Stimulated activated effector memory CD8-positive, alpha-beta T cell treated with anti-CD3 and anti-CD28 coated beads, Interleukin-12 subunit alpha, Interleukin-12 subunit beta, amount 100 ng/mL, for 72 hours (primary cell): ENCODE data around the gene C5orf22.
"Not testable (repeated sequence)": the region's sequence is repeated elsewhere in the genome, so short reads cannot be mapped to it uniquely, and the experiment has no call there.

Experiments used
- ATAC-seq: fragments of 150-1000 bp; cut with Tn5 transposase; 2 replicates; pipeline ENCODE4 v1.10.0; 2021
- DNase-seq, 2 donors: peaks; one replicate each; pipeline ENCODE4 v3.0.0; 2021 to 2022; ENCODE audit warnings: low spot score in 2 of 2
- H3K27ac Mint-ChIP-seq: one replicate; pipeline ENCODE4 v1.8.0; 2022; ENCODE audit warnings: mild to moderate bottlenecking, mixed read lengths
- H3K36me3 Mint-ChIP-seq: one replicate; pipeline ENCODE4 v1.8.0; 2022; ENCODE audit warnings: mild to moderate bottlenecking, mixed read lengths
- H3K4me1 Mint-ChIP-seq: one replicate; pipeline ENCODE4 v1.8.0; 2022; ENCODE audit warnings: mixed read lengths
- H3K4me3 Mint-ChIP-seq: one replicate; pipeline ENCODE4 v1.8.0; 2022; ENCODE audit warnings: mild to moderate bottlenecking, mixed read lengths
- H3K9me3 Mint-ChIP-seq: one replicate; pipeline ENCODE4 v1.8.0; 2022; ENCODE audit warnings: mixed read lengths

Gene C5orf22

GRCh38 chr5:31573494-31574142, 41.5 kb downstream of the C5orf22 start:
- ATAC-seq, result no peak
- H3K9me3 Mint-ChIP-seq, result no peaks in the 10 kb centered on the region
- no peak overlapping the region for H3K27ac Mint-ChIP-seq

DNA sequence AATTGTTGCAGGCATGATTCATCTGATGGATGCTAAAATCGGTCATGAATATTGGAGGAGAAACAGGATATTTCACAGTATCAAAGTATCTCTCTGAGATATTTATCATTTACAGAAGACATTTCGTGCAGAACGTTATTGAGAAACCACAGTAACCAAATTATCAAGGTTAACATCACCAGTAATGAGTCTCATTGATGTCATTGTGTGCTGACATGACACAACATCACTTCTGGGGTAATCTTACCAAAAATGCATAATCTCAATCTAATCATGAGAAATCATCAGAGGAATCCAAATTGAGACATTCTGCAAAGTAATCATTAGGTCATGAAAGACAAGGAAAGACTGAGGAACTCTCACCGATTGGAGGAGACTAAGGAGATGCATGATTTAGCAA, 42.7 kb downstream of the C5orf22 start:
- Mint-ChIP-seq H3K4me1 (no peaks in the 10 kb centered on the region), H3K4me3 (no peak overlapping the region), H3K27ac (no peak overlapping the region), H3K9me3 (no peaks in the 10 kb centered on the region), H3K36me3 (no peaks in the 10 kb centered on the region)
- no peak for DNase-seq
- ATAC-seq, result no peak

More at GRCh38 chr5:31573494-31574142, 41.5 kb downstream of the C5orf22 start:
- H3K36me3 Mint-ChIP-seq, result no peaks in the 10 kb centered on the region
- no peaks in the 10 kb centered on the region for H3K4me1 Mint-ChIP-seq
- H3K4me3 Mint-ChIP-seq, result no peak overlapping the region
- DNase-seq, result no peak

DNA sequence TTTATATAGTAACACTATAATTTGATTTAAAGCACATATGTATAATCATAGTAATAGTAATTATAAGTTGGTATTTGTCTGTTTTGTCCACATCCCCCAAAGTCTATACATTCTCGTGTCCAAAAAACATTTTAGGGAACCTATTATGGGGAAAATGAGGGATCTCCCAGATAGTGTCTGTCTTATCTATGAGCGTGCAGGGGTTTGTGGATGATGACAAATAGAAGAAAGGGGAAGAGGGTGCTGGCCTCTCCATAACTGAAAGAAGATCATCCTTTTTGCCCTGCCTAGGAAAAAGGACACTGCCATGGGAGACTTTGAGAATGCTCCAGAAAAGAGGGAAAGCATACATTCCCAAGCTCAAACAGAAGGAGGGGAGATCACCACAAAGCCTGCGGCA, 45.3 kb downstream of the C5orf22 start:
- Mint-ChIP-seq H3K36me3 (no peaks in the 10 kb centered on the region), H3K27ac (no peak overlapping the region), H3K9me3 (no peaks in the 10 kb centered on the region), H3K4me1 (no peaks in the 10 kb centered on the region), H3K4me3 (no peak overlapping the region)
- ATAC-seq (no peak), DNase-seq (no peak)

GRCh38 chr5:31579558-31579957, 47.5 kb downstream of the C5orf22 start:
- no peak for DNase-seq
- Mint-ChIP-seq H3K36me3 (no peaks in the 10 kb centered on the region), H3K4me1 (no peaks in the 10 kb centered on the region), H3K4me3 (no peak overlapping the region), H3K27ac (no peak overlapping the region), H3K9me3 (no peaks in the 10 kb centered on the region)
- no peak for ATAC-seq

GRCh38 chr5:31581498-31582099, 49.5 kb downstream of the C5orf22 start:
- DNase-seq, result no peak
- H3K4me3 Mint-ChIP-seq, result no peak overlapping the region
- no peak for ATAC-seq
- H3K27ac Mint-ChIP-seq, result no peak overlapping the region
- no peaks in the 10 kb centered on the region for H3K36me3 Mint-ChIP-seq
- no peaks in the 10 kb centered on the region for H3K9me3 Mint-ChIP-seq
- H3K4me1 Mint-ChIP-seq, result no peaks in the 10 kb centered on the region

GRCh38 chr5:31583129-31583528, 51.0 kb downstream of the C5orf22 start:
- Mint-ChIP-seq H3K4me3 (no peak overlapping the region), H3K9me3 (no peaks in the 10 kb centered on the region), H3K27ac (no peak overlapping the region), H3K36me3 (no peaks in the 10 kb centered on the region), H3K4me1 (no peaks in the 10 kb centered on the region)
- DNase-seq, result no peak
- ATAC-seq, result no peak

GRCh38 chr5:31585166-31585894, 53.2 kb downstream of the C5orf22 start:
- H3K27ac Mint-ChIP-seq, result no peak overlapping the region
- H3K36me3 Mint-ChIP-seq, result no peaks in the 10 kb centered on the region
- no peak for ATAC-seq
- H3K9me3 Mint-ChIP-seq, result no peaks in the 10 kb centered on the region
- H3K4me1 Mint-ChIP-seq, result no peaks in the 10 kb centered on the region
- H3K4me3 Mint-ChIP-seq, result no peak overlapping the region
- DNase-seq, result no peak

DNA sequence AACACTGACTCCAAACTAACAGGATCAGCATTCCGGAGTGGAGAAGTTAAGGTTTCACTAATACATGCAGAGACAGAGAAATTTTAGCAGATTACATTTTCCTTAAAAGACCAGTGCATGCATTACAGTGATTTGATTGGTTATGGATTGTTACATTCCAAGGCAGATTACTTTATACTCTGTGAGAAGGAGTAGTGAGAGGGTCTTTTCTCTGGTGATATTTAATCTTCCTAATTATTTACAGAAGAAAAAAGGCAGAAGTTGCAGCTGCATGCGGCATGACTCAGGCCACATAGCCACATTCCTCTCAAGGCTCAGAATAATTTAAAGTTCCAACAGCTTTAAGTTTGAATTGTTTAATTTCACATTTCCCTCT, 53.8 kb downstream of the C5orf22 start:
- Mint-ChIP-seq H3K27ac (no peak overlapping the region), H3K4me3 (no peak overlapping the region), H3K4me1 (no peaks in the 10 kb centered on the region), H3K9me3 (no peaks in the 10 kb centered on the region), H3K36me3 (no peaks in the 10 kb centered on the region)
- ATAC-seq (no peak), DNase-seq (no peak)

DNA sequence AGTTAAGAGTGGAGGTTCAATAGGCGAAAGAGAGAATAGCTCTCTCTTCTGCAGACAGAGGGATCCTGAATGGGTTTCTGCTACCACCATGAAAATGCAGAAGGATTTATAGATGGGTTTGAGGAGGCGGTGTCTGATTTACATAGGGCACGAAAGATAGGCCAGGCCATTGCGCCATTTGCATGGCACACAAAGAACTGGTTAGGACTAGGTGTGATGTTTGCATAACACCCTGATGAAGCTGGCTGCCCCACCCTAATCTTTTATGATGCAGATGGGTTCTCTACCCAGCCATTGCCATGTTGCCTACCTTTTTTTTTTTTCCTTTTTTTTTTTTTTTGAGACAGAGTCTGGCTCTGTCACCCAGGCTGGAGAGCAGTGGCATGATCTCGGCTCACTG, 55.4 kb downstream of the C5orf22 start:
- no peaks in the 10 kb centered on the region for H3K36me3 Mint-ChIP-seq
- H3K27ac Mint-ChIP-seq, result no peak overlapping the region
- no peaks in the 10 kb centered on the region for H3K4me1 Mint-ChIP-seq
- DNase-seq, result no peak
- no peak for ATAC-seq
- H3K4me3 Mint-ChIP-seq, result no peak overlapping the region
- no peaks in the 10 kb centered on the region for H3K9me3 Mint-ChIP-seq

GRCh38 chr5:31593665-31594064, 61.6 kb downstream of the C5orf22 start:
- no peaks in the 10 kb centered on the region for H3K36me3 Mint-ChIP-seq
- DNase-seq, result no peak
- no peak overlapping the region for H3K27ac Mint-ChIP-seq
- no peaks in the 10 kb centered on the region for H3K4me1 Mint-ChIP-seq
- no peak for ATAC-seq
- H3K4me3 Mint-ChIP-seq, result no peak overlapping the region
- H3K9me3 Mint-ChIP-seq, result no peaks in the 10 kb centered on the region

- DNase-seq (no peak), ATAC-seq (no peak)
- Mint-ChIP-seq H3K36me3 (no peaks in the 10 kb centered on the region), H3K4me1 (no peaks in the 10 kb centered on the region), H3K4me3 (no peak overlapping the region), H3K9me3 (no peaks in the 10 kb centered on the region), H3K27ac (no peak overlapping the region)
Measured at GRCh38 chr5:31596354-31596753, 64.3 kb downstream of the C5orf22 start.

- no peaks in the 10 kb centered on the region for H3K4me1 Mint-ChIP-seq
- H3K36me3 Mint-ChIP-seq, result no peaks in the 10 kb centered on the region
- H3K4me3 Mint-ChIP-seq, result no peak overlapping the region
- no peak for ATAC-seq
- H3K27ac Mint-ChIP-seq, result no peak overlapping the region
- H3K9me3 Mint-ChIP-seq, result no peaks in the 10 kb centered on the region
- DNase-seq, result no peak
Measured at GRCh38 chr5:31598640-31599611, 66.8 kb downstream of the C5orf22 start.

GRCh38 chr5:31602305-31602704, 70.2 kb downstream of the C5orf22 start:
- not testable (repeated sequence) for DNase-seq, ATAC-seq, H3K36me3 Mint-ChIP-seq, H3K4me3 Mint-ChIP-seq, H3K27ac Mint-ChIP-seq, H3K4me1 Mint-ChIP-seq, H3K9me3 Mint-ChIP-seq

- no peak for DNase-seq
- Mint-ChIP-seq H3K4me3 (no peak overlapping the region), H3K36me3 (no peaks in the 10 kb centered on the region), H3K27ac (no peak overlapping the region), H3K9me3 (no peaks in the 10 kb centered on the region), H3K4me1 (no peaks in the 10 kb centered on the region)
- no peak for ATAC-seq
Measured at GRCh38 chr5:31604240-31604639, 72.1 kb downstream of the C5orf22 start.

GRCh38 chr5:31604644-31605043, 72.5 kb downstream of the C5orf22 start:
- Mint-ChIP-seq H3K36me3 (no peaks in the 10 kb centered on the region), H3K9me3 (no peaks in the 10 kb centered on the region), H3K4me1 (no peaks in the 10 kb centered on the region), H3K4me3 (no peak overlapping the region), H3K27ac (no peak overlapping the region)
- ATAC-seq, result no peak
- DNase-seq, result no peak
